Cardiac fibroblast (primary cell): ENCODE data around the gene CACNA1F.

Experiments
- DNase-seq, 2 donors: peaks; one replicate each; pipeline versions ENCODE4 v3.0.0 to v3.0.0-alpha.2; 2010; ENCODE audit warnings: low read depth in 2 of 2
- H3K4me3 ChIP-seq, 2 donors: replicated peaks in 1 of 2; 1 replicate in 1 of 2; 2 replicates in 1 of 2; pipeline ENCODE4 v1.5.1; 2011; ENCODE audit warnings: low read depth in 2 of 2, low read length in 2 of 2, mild to moderate bottlenecking in 2 of 2, moderate library complexity in 1 of 2
- TF ChIP-seq, protein P1 (sequence below): IDR thresholded peaks from one replicate; pipeline ENCODE4 v1.5.1; 2011; ENCODE audit warnings: low read depth, mild to moderate bottlenecking, low read length, inconsistent platforms

CACNA1F gene

DNA sequence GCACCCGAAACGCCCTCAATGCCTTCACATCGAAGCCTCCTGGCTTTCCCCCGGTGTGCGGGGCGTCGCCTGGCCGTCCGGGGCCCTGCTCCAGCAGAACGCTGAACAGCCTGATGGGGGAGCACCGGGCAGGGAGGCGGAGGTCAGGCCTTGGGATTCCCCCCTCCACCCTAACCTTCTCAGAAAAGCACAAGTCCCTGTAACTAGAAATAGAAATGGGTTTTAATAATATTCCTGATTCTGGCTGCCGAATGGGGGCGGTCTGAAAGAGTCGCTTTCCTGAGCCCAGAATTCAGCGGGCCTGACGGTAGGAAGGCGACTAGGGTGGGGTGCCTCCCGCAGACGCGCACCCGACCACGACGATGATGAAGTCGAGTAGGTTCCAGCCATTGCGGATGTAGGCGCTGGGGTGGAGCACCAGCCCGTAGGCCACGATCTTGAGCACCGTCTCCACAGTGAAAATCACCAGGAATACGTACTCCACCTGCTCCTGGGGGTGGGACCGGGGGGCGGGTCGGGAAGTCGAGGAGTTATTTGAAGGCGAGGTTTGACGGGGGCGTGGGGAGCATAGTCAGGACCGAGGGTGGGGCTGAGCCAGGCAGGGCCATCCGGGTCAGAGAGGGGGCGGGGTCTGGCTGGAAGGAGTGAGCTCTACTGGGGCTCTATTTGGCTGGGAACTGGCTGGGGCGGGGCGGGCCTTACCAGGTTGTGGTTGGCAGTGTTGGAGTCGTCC is 2.5 kb downstream of the CACNA1F start:
- H3K4me3 ChIP-seq, result peak overlapping the region in 1 of 2 donors; percentile 4
- TF ChIP-seq, protein P1, sequence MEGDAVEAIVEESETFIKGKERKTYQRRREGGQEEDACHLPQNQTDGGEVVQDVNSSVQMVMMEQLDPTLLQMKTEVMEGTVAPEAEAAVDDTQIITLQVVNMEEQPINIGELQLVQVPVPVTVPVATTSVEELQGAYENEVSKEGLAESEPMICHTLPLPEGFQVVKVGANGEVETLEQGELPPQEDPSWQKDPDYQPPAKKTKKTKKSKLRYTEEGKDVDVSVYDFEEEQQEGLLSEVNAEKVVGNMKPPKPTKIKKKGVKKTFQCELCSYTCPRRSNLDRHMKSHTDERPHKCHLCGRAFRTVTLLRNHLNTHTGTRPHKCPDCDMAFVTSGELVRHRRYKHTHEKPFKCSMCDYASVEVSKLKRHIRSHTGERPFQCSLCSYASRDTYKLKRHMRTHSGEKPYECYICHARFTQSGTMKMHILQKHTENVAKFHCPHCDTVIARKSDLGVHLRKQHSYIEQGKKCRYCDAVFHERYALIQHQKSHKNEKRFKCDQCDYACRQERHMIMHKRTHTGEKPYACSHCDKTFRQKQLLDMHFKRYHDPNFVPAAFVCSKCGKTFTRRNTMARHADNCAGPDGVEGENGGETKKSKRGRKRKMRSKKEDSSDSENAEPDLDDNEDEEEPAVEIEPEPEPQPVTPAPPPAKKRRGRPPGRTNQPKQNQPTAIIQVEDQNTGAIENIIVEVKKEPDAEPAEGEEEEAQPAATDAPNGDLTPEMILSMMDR, result peak; percentile 13
- no peak for DNase-seq

DNA sequence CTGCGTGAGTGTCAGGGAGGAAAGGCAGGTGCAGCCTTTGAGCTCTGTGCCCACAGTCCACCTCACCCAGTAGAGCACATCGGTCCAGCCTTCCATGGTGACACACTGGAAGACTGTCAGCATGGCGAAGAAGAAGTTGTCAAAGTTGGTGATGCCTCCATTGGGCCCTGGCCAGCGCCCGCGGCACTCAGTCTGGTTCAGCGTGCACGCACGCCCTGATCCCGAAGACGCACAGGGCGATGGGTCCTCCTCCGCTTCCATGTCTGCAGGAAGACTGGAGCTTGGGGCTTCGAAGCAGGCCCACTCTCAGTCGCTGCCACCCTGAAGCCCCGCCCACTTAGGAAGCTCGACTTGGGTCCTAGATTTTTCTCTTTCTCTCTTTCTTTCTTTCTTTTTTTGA is 5.0 kb downstream of the CACNA1F start:
- no peak for DNase-seq
- TF ChIP-seq, protein P1, result no peak
- no peak overlapping the region for H3K4me3 ChIP-seq

DNA sequence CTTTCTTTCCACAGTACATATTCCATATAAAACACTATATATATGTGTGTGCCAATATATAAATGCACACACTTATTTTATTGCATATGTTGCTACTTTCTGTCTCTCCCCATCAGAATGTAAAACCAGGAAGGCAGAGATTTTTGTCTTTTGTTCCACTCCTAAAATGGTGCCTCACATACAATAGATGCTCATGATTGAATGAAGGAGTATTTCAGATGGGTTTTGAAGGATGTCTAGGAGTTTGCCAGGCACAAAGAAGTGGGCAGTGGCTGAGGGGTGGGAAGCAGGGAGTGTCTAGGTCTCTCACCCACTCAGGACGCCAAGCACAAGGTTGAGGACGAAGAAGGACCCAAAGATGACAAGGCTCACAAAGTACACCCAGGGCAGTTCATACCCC is 5.4 kb downstream of the CACNA1F start:
- DNase-seq, result no peak
- H3K4me3 ChIP-seq, result no peak overlapping the region
- TF ChIP-seq, protein P1, result no peak

DNA sequence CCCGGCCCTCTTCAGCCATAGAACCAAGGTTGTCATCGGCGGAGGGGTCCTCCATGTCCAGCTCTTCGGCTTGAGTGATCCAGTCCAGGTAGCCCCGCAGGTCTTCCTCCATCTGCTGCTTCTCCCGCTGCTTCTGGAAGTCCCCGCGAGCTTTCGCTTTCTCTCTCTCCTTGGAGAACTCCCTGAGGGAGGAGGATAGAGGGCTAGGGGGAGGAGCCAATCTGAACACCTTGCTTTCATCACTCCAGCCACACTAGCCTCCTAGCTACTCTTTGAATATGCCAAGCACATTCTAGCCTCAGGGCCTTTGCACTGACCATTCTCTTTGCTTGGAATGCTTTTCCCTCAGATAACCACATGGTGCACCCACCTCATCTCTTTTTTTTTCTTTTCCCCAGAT is 6.2 kb downstream of the CACNA1F start:
- H3K4me3 ChIP-seq, result no peak overlapping the region
- DNase-seq, result no peak
- TF ChIP-seq, protein P1, result no peak

DNA sequence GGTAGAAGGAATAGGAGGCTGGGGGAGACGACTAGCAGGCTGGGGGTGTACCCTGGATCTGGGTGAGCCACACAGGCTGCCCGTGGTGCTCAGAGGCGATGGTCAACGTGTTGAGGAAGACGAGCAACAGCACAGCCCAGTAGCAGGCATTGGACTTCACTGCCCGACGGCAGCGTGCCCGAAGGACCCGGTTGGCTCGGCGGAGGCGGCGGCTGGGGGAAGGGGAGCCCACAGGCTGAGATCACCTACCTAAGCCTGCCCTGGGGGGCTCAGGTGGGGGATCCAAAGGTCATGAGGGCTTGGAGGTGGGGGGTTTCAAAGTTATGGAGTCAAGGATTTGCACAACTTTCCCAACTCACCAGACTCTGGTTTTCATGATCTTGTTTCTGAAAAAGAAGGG is 7.3 kb downstream of the CACNA1F start:
- no peak for DNase-seq
- no peak overlapping the region for H3K4me3 ChIP-seq
- TF ChIP-seq, protein P1, result no peak

DNA sequence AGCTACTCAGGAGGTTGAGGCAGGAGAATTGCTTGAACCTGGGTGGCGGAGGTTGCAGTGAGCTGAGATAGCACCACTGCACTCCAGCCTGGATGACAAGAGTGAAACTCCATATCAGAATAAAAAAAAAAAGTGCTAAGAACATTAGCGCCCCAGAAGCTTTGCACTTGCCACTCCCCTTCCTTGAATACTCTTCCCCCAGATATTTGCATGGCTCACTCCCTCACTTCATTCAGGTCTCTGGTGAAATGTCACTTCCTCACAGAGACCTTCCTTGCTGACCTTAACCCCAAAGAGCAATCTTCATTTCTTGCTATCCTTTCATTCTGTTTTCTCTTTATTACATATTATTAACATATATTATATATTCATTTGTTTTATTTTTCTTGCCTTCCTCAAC is 11.3 kb downstream of the CACNA1F start:
- DNase-seq, result no peak
- TF ChIP-seq, protein P1, result no peak
- H3K4me3 ChIP-seq, result no peak overlapping the region

DNA sequence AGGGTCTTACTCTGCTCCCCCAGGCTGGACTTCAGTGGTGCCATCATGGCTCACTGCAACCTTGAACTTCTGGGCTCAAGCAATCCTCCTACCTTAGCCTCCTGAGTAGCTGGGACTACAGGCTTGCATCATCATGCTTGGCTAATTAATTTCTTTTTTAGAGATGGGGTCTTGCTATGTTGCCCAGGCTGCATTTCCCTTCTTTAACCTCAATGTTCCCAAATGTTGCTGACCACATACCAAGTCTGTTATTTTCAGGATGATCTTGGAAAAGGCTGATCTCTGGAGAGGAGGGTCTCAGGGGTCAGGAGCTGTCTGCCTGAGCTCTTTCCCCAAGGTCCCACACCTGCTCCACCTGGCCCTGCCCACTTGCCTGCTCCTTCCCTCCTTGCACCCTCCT is 13.0 kb downstream of the CACNA1F start:
- TF ChIP-seq, protein P1, result no peak
- no peak overlapping the region for H3K4me3 ChIP-seq
- DNase-seq, result no peak
